HCT116 (cell line): ENCODE measurements around the gene CHST8. TPM values are rescaled to one million over a fixed set of nuclear protein-coding genes. Genes with fewer than 3 reads are reported as not detected.

Experiments
- ATAC-seq: fragments of 200-7000 bp; cut with Tn5 transposase; 2 replicates; pipeline ENCODE4 v1.9.1; 2020; ENCODE audit warnings: mild to moderate bottlenecking, moderate library complexity
- BruUV-seq: library from RNA; stranded (reverse); fragments of 400-500 nt; replicated peaks from 2 replicates; lab custom pipeline; 2021; lab: Mats Ljungman, UMichigan
- CTCF ChIA-PET: fragments of 300-600 bp; sonication (Branson Sonifier 250); formaldehyde crosslinking; loops from one replicate; lab custom pipeline; 2021; ENCODE audit warnings: antibody characterized with exemption; lab: Charles Lee
- POLR2A ChIA-PET: fragments of 300-600, 350-600 bp; sonication (Branson Sonifier 250); formaldehyde crosslinking; loops from one replicate; lab custom pipeline; 2021; ENCODE audit warnings: antibody characterized with exemption; lab: Charles Lee
- RAD21 ChIA-PET, 2 experiments: fragments of 300-600 bp; sonication (Branson Sonifier 250); formaldehyde crosslinking; loops; one replicate each; lab custom pipeline; 2023; ENCODE audit warnings: low total read pairs in 2 of 2; ENCODE audit not compliant: uncharacterized antibody in 2 of 2, unreplicated experiment in 2 of 2, low non-redundant PET in 1 of 2; lab: Charles Lee
- DNase-seq: peaks from one replicate; pipeline ENCODE4 v3.0.0-alpha.2; 2010; ENCODE audit warnings: low read depth, low spot score
- H2AFZ ChIP-seq: fragments of 200-600 bp; shearing (Covaris generic), sonication (generic); 2 replicates; pipeline ENCODE4 v1.6.1; 2017; ENCODE audit warnings: low read depth, mixed run types, mixed read lengths, antibody characterized with exemption, low read length; ENCODE audit not compliant: poor library complexity, severe bottlenecking
- H3K27ac ChIP-seq: 2 replicates; pipeline ENCODE4 v1.5.1; 2012; ENCODE audit warnings: low read depth, low read length
- H3K27me3 ChIP-seq: fragments of 200-600 bp; sonication (generic); 2 replicates; pipeline ENCODE4 v1.6.1; 2016; ENCODE audit warnings: mixed run types, low read length, mixed read lengths; ENCODE audit not compliant: insufficient read depth
- H3K36me3 ChIP-seq, 2 experiments: fragments of 200-500 bp in 1 of 2; fragments of 200-600 bp in 1 of 2; sonication (Bioruptor generic) in 1 of 2; sonication (generic) in 1 of 2; 2 replicates each; pipeline versions ENCODE4 v1.5.1 to v1.6.1; 2014 to 2016; ENCODE audit warnings: low read length in 2 of 2, inconsistent platforms in 1 of 2, mixed read lengths in 1 of 2, mixed run types in 1 of 2; ENCODE audit not compliant: insufficient read depth in 2 of 2, control insufficient read depth in 1 of 2
- H3K4me1 ChIP-seq, 2 experiments: fragments of 200-600 bp in 1 of 2; sonication (generic) in 1 of 2; 2 replicates each; pipeline versions ENCODE4 v1.5.1 to v1.6.1; 2012 to 2017; ENCODE audit warnings: low read length in 2 of 2, inconsistent platforms in 1 of 2, mild to moderate bottlenecking in 1 of 2, mixed read lengths in 1 of 2, mixed run types in 1 of 2, moderate library complexity in 1 of 2; ENCODE audit not compliant: insufficient read depth in 2 of 2, control insufficient read depth in 1 of 2
- H3K4me2 ChIP-seq: fragments of 200-600 bp; sonication (generic); 2 replicates; pipeline ENCODE4 v1.6.1; 2017; ENCODE audit warnings: mixed run types, low read length, mixed read lengths
- H3K4me3 ChIP-seq, 2 experiments: fragments of 200-600 bp in 1 of 2; sonication (generic) in 1 of 2; replicated peaks in 1 of 2; 2 replicates each; pipeline ENCODE4 v1.5.1; 2011 to 2016; ENCODE audit warnings: low read length in 2 of 2, control low read depth in 1 of 2, low read depth in 1 of 2, mild to moderate bottlenecking in 1 of 2, mixed read lengths in 1 of 2, mixed run types in 1 of 2
- H3K79me2 ChIP-seq: fragments of 200-600 bp; sonication (generic); 2 replicates; pipeline ENCODE4 v1.6.1; 2017; ENCODE audit warnings: mild to moderate bottlenecking, mixed run types, low read length, moderate library complexity, mixed read lengths; ENCODE audit not compliant: insufficient read depth
- H3K9ac ChIP-seq: fragments of 200-600 bp; sonication (generic); 2 replicates; pipeline ENCODE4 v1.6.1; 2016; ENCODE audit warnings: low read length, mixed read lengths
- H3K9me2 ChIP-seq: fragments of 200-600 bp; sonication (generic), shearing (Covaris generic); 2 replicates; pipeline ENCODE4 v1.6.1; 2017; ENCODE audit warnings: mixed run types, mild to moderate bottlenecking, moderate library complexity; ENCODE audit not compliant: insufficient read depth
- H3K9me3 ChIP-seq, 2 experiments: fragments of 200-500 bp in 1 of 2; fragments of 200-600 bp in 1 of 2; sonication (Bioruptor generic) in 1 of 2; sonication (generic) in 1 of 2; 2 replicates each; pipeline ENCODE4 v1.6.1; 2014 to 2017; ENCODE audit warnings: low read length in 2 of 2, mixed read lengths in 2 of 2, inconsistent platforms in 1 of 2, low read depth in 1 of 2, mild to moderate bottlenecking in 1 of 2, mixed run types in 1 of 2, moderate library complexity in 1 of 2; ENCODE audit not compliant: control insufficient read depth in 1 of 2, insufficient read depth in 1 of 2
- H4K20me1 ChIP-seq: fragments of 200-600 bp; sonication (generic), shearing (Covaris generic); 2 replicates; pipeline ENCODE4 v1.6.1; 2017; ENCODE audit warnings: mixed run types, mild to moderate bottlenecking, moderate library complexity; ENCODE audit not compliant: insufficient read depth
- EZH2 ChIP-seq: fragments of 200-600 bp; sonication (generic); IDR thresholded peaks from 2 replicates; pipeline ENCODE4 v1.6.1; 2017; ENCODE audit warnings: antibody characterized with exemption, mixed run types
- FOSL1 ChIP-seq: IDR thresholded peaks from 2 replicates; pipeline ENCODE4 v1.6.1; 2012; ENCODE audit warnings: low read depth
- SRF ChIP-seq: IDR thresholded peaks from 2 replicates; pipeline ENCODE4 v1.6.1; 2012; ENCODE audit warnings: low read depth
- ZFX ChIP-seq: fragments of 450-650 bp; IDR thresholded peaks from 2 replicates; pipeline ENCODE4 v1.6.1; 2017
- intact Hi-C: fragments of 100-400 bp; cut with micrococcal nuclease; formaldehyde crosslinking; loops from 2 replicates; pipeline ENCODE4 v1.10.0; 2022
- total RNA-seq: library from RNA; stranded (reverse); gene quantifications from one replicate; pipeline ENCODE4 v1.2.1, GENCODE V29; 2021; ENCODE audit not compliant: unreplicated experiment
- TF ChIP-seq, protein P1 (sequence below): IDR thresholded peaks from 2 replicates; pipeline ENCODE4 v1.6.1; 2011; ENCODE audit warnings: mild to moderate bottlenecking, low read length, moderate library complexity; ENCODE audit not compliant: insufficient replicate concordance; ENCODE audit errors: extremely low read depth
- TF ChIP-seq, protein P2 (sequence below): IDR thresholded peaks from 2 replicates; pipeline ENCODE4 v1.6.1; 2012; ENCODE audit warnings: low read depth

The CHST8 gene
- total RNA-seq, 1 experiment from 2014 or later = not detected

DNA sequence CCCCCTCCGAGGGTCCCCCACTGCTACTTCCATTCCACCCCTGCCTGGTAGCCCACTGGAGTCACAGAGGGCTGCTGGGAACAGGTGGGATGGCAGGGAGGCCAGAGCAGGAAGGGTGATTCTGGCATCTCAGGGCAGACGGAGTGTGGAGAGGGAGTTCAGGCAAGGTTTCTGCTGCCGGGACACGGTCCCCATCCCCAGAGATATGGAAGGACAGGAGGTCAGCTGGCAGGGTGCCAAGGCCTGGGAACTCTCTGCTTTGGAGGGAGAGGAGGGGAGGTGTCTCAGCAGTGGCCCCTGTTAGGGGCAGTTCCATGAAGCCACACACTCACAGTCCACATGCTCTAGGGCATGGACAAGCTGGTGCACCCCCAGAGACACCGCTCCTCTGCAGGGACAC lies 68.1 kb downstream of the CHST8 start:
- ATAC-seq (no peak), DNase-seq (no peak)
- TF ChIP-seq, protein P1, sequence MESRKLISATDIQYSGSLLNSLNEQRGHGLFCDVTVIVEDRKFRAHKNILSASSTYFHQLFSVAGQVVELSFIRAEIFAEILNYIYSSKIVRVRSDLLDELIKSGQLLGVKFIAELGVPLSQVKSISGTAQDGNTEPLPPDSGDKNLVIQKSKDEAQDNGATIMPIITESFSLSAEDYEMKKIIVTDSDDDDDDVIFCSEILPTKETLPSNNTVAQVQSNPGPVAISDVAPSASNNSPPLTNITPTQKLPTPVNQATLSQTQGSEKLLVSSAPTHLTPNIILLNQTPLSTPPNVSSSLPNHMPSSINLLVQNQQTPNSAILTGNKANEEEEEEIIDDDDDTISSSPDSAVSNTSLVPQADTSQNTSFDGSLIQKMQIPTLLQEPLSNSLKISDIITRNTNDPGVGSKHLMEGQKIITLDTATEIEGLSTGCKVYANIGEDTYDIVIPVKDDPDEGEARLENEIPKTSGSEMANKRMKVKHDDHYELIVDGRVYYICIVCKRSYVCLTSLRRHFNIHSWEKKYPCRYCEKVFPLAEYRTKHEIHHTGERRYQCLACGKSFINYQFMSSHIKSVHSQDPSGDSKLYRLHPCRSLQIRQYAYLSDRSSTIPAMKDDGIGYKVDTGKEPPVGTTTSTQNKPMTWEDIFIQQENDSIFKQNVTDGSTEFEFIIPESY = no peak
- no peak for TF ChIP-seq SRF
- TF ChIP-seq FOSL1 = no peak
- TF ChIP-seq, protein P2, sequence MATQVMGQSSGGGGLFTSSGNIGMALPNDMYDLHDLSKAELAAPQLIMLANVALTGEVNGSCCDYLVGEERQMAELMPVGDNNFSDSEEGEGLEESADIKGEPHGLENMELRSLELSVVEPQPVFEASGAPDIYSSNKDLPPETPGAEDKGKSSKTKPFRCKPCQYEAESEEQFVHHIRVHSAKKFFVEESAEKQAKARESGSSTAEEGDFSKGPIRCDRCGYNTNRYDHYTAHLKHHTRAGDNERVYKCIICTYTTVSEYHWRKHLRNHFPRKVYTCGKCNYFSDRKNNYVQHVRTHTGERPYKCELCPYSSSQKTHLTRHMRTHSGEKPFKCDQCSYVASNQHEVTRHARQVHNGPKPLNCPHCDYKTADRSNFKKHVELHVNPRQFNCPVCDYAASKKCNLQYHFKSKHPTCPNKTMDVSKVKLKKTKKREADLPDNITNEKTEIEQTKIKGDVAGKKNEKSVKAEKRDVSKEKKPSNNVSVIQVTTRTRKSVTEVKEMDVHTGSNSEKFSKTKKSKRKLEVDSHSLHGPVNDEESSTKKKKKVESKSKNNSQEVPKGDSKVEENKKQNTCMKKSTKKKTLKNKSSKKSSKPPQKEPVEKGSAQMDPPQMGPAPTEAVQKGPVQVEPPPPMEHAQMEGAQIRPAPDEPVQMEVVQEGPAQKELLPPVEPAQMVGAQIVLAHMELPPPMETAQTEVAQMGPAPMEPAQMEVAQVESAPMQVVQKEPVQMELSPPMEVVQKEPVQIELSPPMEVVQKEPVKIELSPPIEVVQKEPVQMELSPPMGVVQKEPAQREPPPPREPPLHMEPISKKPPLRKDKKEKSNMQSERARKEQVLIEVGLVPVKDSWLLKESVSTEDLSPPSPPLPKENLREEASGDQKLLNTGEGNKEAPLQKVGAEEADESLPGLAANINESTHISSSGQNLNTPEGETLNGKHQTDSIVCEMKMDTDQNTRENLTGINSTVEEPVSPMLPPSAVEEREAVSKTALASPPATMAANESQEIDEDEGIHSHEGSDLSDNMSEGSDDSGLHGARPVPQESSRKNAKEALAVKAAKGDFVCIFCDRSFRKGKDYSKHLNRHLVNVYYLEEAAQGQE = no peak
- TF ChIP-seq EZH2 = no peak
- no peak for TF ChIP-seq ZFX
- ChIA-PET POLR2A (no interaction called here), RAD21 (no interaction called here), CTCF (no interaction called here)
- intact Hi-C loops = no loop called here
- H3K4me2 ChIP-seq = no peak overlapping the region
- no TSS peak for BruUV-seq
- H3K4me1 ChIP-seq = no peaks in the 10 kb centered on the region
- H3K4me3 ChIP-seq = no peak overlapping the region
- no peak overlapping the region for H3K9ac ChIP-seq
- peaks cover 13% of the 10 kb centered on the region for H3K27me3 ChIP-seq
- no peaks in the 10 kb centered on the region for H3K36me3 ChIP-seq
- no peak overlapping the region for H3K27ac ChIP-seq
- H4K20me1 ChIP-seq = no peaks in the 10 kb centered on the region
- H2AFZ ChIP-seq = no peak overlapping the region
- H3K9me2 ChIP-seq = no peaks in the 10 kb centered on the region
- no peaks in the 10 kb centered on the region for H3K79me2 ChIP-seq
- H3K9me3 ChIP-seq = no peaks in the 10 kb centered on the region
